ENCODE measurements around the gene ANKRD39. TPM values are rescaled to one million over a fixed set of nuclear protein-coding genes. Genes with fewer than 3 reads are reported as not detected.

Gene ANKRD39
- total RNA-seq, 1 donor from 2014 or later = 23.4 TPM

GRCh38 chr2:96860065-96861029 is 2.5 kb upstream of the ANKRD39 start:
- H3K27me3 Mint-ChIP-seq (ENCODE audit: low read depth) = no peaks in the 10 kb centered on the region
- peaks cover 42% of the 10 kb centered on the region for H3K4me1 Mint-ChIP-seq
- TF ChIP-seq CTCF (conservative IDR thresholded peaks at IDR 0.05) = no peak
- H3K36me3 Mint-ChIP-seq (ENCODE audit: low read depth) = peaks cover 8% of the 10 kb centered on the region
- no peak overlapping the region for H3K27ac Mint-ChIP-seq (ENCODE audit: unreplicated experiment)
- H3K9me3 Mint-ChIP-seq = no peaks in the 10 kb centered on the region
- peak overlapping the region; percentile 67 for H3K4me3 Mint-ChIP-seq
- no peak for DNase-seq (ENCODE audit: low read depth, low spot score)

- H3K9me3 Mint-ChIP-seq = no peaks in the 10 kb centered on the region
These were observed 1.9 kb upstream of the ANKRD39 start for GRCh38 chr2:96859681-96860064.

GRCh38 chr2:96859099-96859649 is 1.4 kb upstream of the ANKRD39 start:
- Mint-ChIP-seq H3K36me3 (ENCODE audit: low read depth) (peaks cover 10% of the 10 kb centered on the region), H3K4me1 (peaks cover 46% of the 10 kb centered on the region), H3K9me3 (no peaks in the 10 kb centered on the region), H3K27me3 (ENCODE audit: low read depth) (no peaks in the 10 kb centered on the region), H3K27ac (ENCODE audit: unreplicated experiment) (peak overlapping the region; percentile 78), H3K4me3 (peak overlapping the region; percentile 93)
- DNase-seq (ENCODE audit: low read depth, low spot score) = no peak
- no peak for TF ChIP-seq CTCF (conservative IDR thresholded peaks at IDR 0.05)

More at GRCh38 chr2:96859681-96860064, 1.9 kb upstream of the ANKRD39 start:
- Mint-ChIP-seq H3K27ac (ENCODE audit: unreplicated experiment) (no peak overlapping the region), H3K36me3 (ENCODE audit: low read depth) (peaks cover 8% of the 10 kb centered on the region), H3K4me3 (peak overlapping the region; percentile 93), H3K4me1 (peaks cover 46% of the 10 kb centered on the region), H3K27me3 (ENCODE audit: low read depth) (no peaks in the 10 kb centered on the region)
- no peak for DNase-seq (ENCODE audit: low read depth, low spot score)
- TF ChIP-seq CTCF (conservative IDR thresholded peaks at IDR 0.05) = no peak

GRCh38 chr2:96856776-96857666 is 795 bp downstream of the ANKRD39 start:
- no peak for DNase-seq (ENCODE audit: low read depth, low spot score)
- Mint-ChIP-seq H3K27me3 (ENCODE audit: low read depth) (no peaks in the 10 kb centered on the region), H3K9me3 (no peaks in the 10 kb centered on the region), H3K36me3 (ENCODE audit: low read depth) (peaks cover 7% of the 10 kb centered on the region), H3K27ac (ENCODE audit: unreplicated experiment) (peak overlapping the region; percentile 54), H3K4me3 (peak overlapping the region; percentile 93), H3K4me1 (peaks cover 39% of the 10 kb centered on the region)
- no peak for TF ChIP-seq CTCF (conservative IDR thresholded peaks at IDR 0.05)

GRCh38 chr2:96853321-96853720 is 4.5 kb downstream of the ANKRD39 start:
- no peak for DNase-seq (ENCODE audit: low read depth, low spot score)
- Mint-ChIP-seq H3K36me3 (ENCODE audit: low read depth) (peaks cover 9% of the 10 kb centered on the region), H3K27me3 (ENCODE audit: low read depth) (no peaks in the 10 kb centered on the region), H3K4me1 (peaks cover 22% of the 10 kb centered on the region), H3K4me3 (peak overlapping the region; percentile 51), H3K9me3 (no peaks in the 10 kb centered on the region), H3K27ac (ENCODE audit: unreplicated experiment) (no peak overlapping the region)
- TF ChIP-seq CTCF (conservative IDR thresholded peaks at IDR 0.05) = no peak
